Measurements from ENCODE around the gene MRPL47. TPM values are rescaled to one million over a fixed set of nuclear protein-coding genes. Genes with fewer than 3 reads are reported as not detected.

The MRPL47 gene
- total RNA-seq, 1 experiment from 2014 or later, result 75.5 TPM

- no peak overlapping the region for H3K9ac ChIP-seq (ENCODE audit: extremely low read depth, insufficient read length, low read length)
These were observed 1.1 kb downstream of the MRPL47 start for GRCh38 chr3:179603321-179603720.

More at GRCh38 chr3:179603321-179603720, 1.1 kb downstream of the MRPL47 start:
- Mint-ChIP-seq H3K9me3 (no peaks in the 10 kb centered on the region), H3K27ac (no peak overlapping the region; a peak in 1 of 7 replicates), H3K27me3 (ENCODE audit: low read depth) (no peaks in the 10 kb centered on the region), H3K4me1 (peaks cover 2 to 9% of the 10 kb centered on the region in 2 experiments; a peak in 3 of 4 replicates), H3K36me3 (ENCODE audit: insufficient read depth in 1 of 3, low read depth in 3 of 3) (peaks cover 13 to 40% (median 40%) of the 10 kb centered on the region in 3 experiments; a peak in 6 of 7 replicates), H3K4me3 (peak overlapping the region; percentile 100)
- Histone ChIP-seq H3K79me2 (ENCODE audit: insufficient read depth, low read length) (peaks cover 6% of the 10 kb centered on the region; the same call in 1 of the 2 replicates), H4K20me1 (ENCODE audit: control insufficient read depth, insufficient read depth, insufficient read length) (no peaks in the 10 kb centered on the region), H2BK12ac (ENCODE audit: insufficient read length, low read depth, low read length) (no peak overlapping the region), H3T11ph (ENCODE audit: low read length) (no peak overlapping the region), H3K27me3 (ENCODE audit: insufficient read depth, low read length) (no peaks in the 10 kb centered on the region), H2AFZ (ENCODE audit: low read length) (no peak overlapping the region), H3K27ac (ENCODE audit: insufficient read length, low read depth, low read length) (no peak overlapping the region), H3K23me2 (ENCODE audit: insufficient read length, low read depth, low read length, poor library complexity, severe bottlenecking) (peaks cover 6% of the 10 kb centered on the region), H2BK120ac (ENCODE audit: low read depth, low read length, poor library complexity, severe bottlenecking) (no peak overlapping the region), H3K23ac (ENCODE audit: insufficient read length, low read depth, low read length) (no peak overlapping the region), H3K4me1 (ENCODE audit: insufficient read depth, low read length) (no peaks in the 10 kb centered on the region), H4K8ac (replicated peaks; ENCODE audit: insufficient read length, low read depth, low read length) (no peak overlapping the region), H3K4me2 (ENCODE audit: insufficient read depth, insufficient read length, low read length) (peak overlapping the region; percentile 25), H3K79me1 (ENCODE audit: insufficient read depth, low read depth, low read length, poor library complexity, severe bottlenecking) (peaks cover 7% of the 10 kb centered on the region), H3K4ac (ENCODE audit: low read depth, low read length) (no peak overlapping the region), H4K91ac (ENCODE audit: insufficient read length, low read depth, low read length) (no peak overlapping the region), H3K18ac (ENCODE audit: insufficient read length, low read depth, low read length) (no peak overlapping the region), H2BK5ac (ENCODE audit: insufficient read length, low read length) (no peak overlapping the region), H3K56ac (ENCODE audit: insufficient read length, low read depth, low read length) (no peak overlapping the region), H3K9me3 (ENCODE audit: control insufficient read depth, low read depth, low read length) (no peaks in the 10 kb centered on the region), H2BK15ac (ENCODE audit: low read depth, low read length) (no peak overlapping the region), H4K5ac (ENCODE audit: insufficient read length, low read depth, low read length) (no peak overlapping the region), H2BK20ac (ENCODE audit: low read depth, low read length, poor library complexity, severe bottlenecking) (no peak overlapping the region), H3K14ac (ENCODE audit: insufficient read depth, low read length) (no peak overlapping the region), H2AK5ac (ENCODE audit: insufficient read length, low read length) (no peak overlapping the region)
- no peak for DNase-seq
- no CpG with 5 or more reads among the region's 4 CpGs for WGBS (ENCODE audit: extremely low coverage, insufficient read length, low lambda C conversion rate)
- no peak for TF ChIP-seq CTCF (conservative IDR thresholded peaks at IDR 0.05)
